ENCODE measurements around the gene CABP4.
A peak's percentile ranks its signal among the peaks of the same experiment; 100 is the strongest.

The CABP4 gene

DNA sequence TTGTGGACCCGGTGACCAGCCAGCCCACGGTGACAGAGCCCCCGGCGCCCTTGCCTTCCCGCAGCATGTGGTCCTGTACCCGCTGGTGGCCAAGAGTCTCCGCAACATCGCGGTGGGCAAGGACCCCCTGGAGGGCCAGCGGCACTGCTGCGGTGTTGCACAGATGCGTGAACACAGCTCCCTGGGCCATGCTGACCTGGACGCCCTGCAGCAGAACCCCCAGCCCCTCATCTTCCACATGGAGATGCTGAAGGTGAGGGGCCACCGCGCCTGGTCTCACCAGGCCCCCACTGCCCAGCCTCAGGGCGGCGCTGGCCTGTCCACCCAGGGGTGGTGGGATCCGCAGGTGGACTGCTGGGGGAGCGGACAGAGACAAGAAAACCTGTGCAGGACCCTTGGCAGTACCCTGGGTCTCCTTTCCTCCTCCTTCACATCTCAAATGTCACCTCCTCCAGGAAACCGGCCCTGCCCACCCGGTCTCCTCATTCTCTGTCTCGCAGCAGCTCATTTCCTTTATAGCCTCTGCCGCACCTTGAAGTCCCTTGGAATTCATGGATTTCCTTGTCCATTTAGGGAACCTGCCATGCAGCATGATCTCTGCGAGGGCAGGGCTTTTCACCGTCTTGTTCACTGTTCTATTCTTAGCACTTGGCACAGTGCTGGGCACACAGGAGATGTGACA, 34.2 kb downstream of the CABP4 start:
- no peaks in the 10 kb centered on the region for H3K9me2 ChIP-seq (ENCODE audit: low read depth, low read length)
- peak overlapping the region; percentile 33 for H3K27ac ChIP-seq (ENCODE audit: low read depth, low read length, poor library complexity, severe bottlenecking)
- H3K4me2 ChIP-seq (ENCODE audit: low read length) = no peak overlapping the region
- H3K4me1 ChIP-seq (ENCODE audit: insufficient read depth, low read length, severe bottlenecking) = peaks cover 33% of the 10 kb centered on the region
- TF ChIP-seq, protein P1, sequence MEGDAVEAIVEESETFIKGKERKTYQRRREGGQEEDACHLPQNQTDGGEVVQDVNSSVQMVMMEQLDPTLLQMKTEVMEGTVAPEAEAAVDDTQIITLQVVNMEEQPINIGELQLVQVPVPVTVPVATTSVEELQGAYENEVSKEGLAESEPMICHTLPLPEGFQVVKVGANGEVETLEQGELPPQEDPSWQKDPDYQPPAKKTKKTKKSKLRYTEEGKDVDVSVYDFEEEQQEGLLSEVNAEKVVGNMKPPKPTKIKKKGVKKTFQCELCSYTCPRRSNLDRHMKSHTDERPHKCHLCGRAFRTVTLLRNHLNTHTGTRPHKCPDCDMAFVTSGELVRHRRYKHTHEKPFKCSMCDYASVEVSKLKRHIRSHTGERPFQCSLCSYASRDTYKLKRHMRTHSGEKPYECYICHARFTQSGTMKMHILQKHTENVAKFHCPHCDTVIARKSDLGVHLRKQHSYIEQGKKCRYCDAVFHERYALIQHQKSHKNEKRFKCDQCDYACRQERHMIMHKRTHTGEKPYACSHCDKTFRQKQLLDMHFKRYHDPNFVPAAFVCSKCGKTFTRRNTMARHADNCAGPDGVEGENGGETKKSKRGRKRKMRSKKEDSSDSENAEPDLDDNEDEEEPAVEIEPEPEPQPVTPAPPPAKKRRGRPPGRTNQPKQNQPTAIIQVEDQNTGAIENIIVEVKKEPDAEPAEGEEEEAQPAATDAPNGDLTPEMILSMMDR (IDR thresholded peaks at IDR 0.05; ENCODE audit: low read length) = no peak
- TF ChIP-seq EZH2 (IDR thresholded peaks at IDR 0.05; ENCODE audit: borderline replicate concordance, low read length) = no peak
- no peak overlapping the region for H2AFZ ChIP-seq (ENCODE audit: low read length)
- no peak overlapping the region for H3K4me3 ChIP-seq (ENCODE audit: low read depth, low read length, poor library complexity, severe bottlenecking)
- no peaks in the 10 kb centered on the region for H3K9me3 ChIP-seq (ENCODE audit: low read length)
- no peaks in the 10 kb centered on the region for H3K27me3 ChIP-seq (ENCODE audit: insufficient read depth, low read length)
- no peaks in the 10 kb centered on the region for H3K79me2 ChIP-seq (ENCODE audit: insufficient read depth, low read length)
- H3F3A ChIP-seq (ENCODE audit: insufficient read depth, low read length) = 0 out of 2 replicates have a peak, but pooled peaks cover 2% of the 10 kb centered on the region
- H3K36me3 ChIP-seq (ENCODE audit: insufficient read depth, low read length) = peaks cover 59% of the 10 kb centered on the region; the same call in 1 of the 2 replicates
- H4K20me1 ChIP-seq (ENCODE audit: insufficient read depth, low read length) = no peaks in the 10 kb centered on the region
- H3K9ac ChIP-seq (ENCODE audit: low read length) = no peak overlapping the region

DNA sequence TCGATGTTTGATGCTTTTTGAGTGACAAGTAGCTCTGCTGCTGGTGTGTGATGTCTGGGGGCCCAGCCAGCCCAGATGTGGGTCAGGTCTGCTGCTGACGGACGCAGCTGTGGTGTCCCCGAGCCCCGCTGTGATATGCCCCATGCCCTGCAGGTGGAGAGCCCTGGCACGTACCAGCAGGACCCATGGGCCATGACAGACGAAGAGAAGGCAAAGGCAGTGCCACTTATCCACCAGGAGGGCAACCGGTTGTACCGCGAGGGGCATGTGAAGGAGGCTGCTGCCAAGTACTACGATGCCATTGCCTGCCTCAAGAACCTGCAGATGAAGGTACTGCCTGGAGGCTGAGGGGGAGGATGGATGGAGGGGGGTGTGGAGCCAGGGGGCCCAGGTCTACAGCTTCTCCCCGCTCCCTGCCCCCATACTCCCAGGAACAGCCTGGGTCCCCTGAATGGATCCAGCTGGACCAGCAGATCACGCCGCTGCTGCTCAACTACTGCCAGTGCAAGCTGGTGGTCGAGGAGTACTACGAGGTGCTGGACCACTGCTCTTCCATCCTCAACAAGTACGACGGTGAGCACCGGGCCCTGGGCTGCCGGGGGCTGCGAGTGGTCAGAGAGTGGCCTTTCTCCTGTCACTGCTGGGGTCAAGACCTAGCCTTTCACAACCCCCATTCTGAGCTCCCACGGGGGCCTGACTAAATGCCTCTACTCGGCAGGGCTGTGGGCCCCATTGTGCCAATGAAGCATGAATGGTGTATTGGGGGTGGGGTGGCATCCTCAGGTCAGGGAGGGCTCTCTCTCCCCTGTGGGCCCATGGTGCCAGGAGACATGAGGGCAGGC, 35.0 kb downstream of the CABP4 start:
- TF ChIP-seq, protein P1 (IDR thresholded peaks at IDR 0.05; ENCODE audit: low read length) = no peak
- no peak for TF ChIP-seq EZH2 (IDR thresholded peaks at IDR 0.05; ENCODE audit: borderline replicate concordance, low read length)

DNA sequence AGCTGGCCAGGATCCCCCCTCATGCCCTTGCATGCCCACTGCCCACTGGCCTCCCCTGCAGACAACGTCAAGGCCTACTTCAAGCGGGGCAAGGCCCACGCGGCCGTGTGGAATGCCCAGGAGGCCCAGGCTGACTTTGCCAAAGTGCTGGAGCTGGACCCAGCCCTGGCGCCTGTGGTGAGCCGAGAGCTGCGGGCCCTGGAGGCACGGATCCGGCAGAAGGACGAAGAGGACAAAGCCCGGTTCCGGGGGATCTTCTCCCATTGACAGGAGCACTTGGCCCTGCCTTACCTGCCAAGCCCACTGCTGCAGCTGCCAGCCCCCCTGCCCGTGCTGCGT, 35.5 kb downstream of the CABP4 start:
- H3K36me3 ChIP-seq (ENCODE audit: insufficient read depth, low read length) = peaks cover 65% of the 10 kb centered on the region; the same call in 1 of the 2 replicates

More for the DNA sequence above, 35.0 kb downstream of the CABP4 start:
- Histone ChIP-seq H3F3A (ENCODE audit: insufficient read depth, low read length) (0 out of 2 replicates have a peak, but pooled peaks cover 2% of the 10 kb centered on the region), H3K9me2 (ENCODE audit: low read depth, low read length) (no peaks in the 10 kb centered on the region), H2AFZ (ENCODE audit: low read length) (no peak overlapping the region), H3K27ac (ENCODE audit: low read depth, low read length, poor library complexity, severe bottlenecking) (peak overlapping the region; percentile 33), H3K9ac (ENCODE audit: low read length) (no peak overlapping the region), H4K20me1 (ENCODE audit: insufficient read depth, low read length) (no peaks in the 10 kb centered on the region), H3K36me3 (ENCODE audit: insufficient read depth, low read length) (peaks cover 63% of the 10 kb centered on the region; the same call in 1 of the 2 replicates), H3K27me3 (ENCODE audit: insufficient read depth, low read length) (no peaks in the 10 kb centered on the region), H3K4me1 (ENCODE audit: insufficient read depth, low read length, severe bottlenecking) (peaks cover 25% of the 10 kb centered on the region), H3K4me3 (ENCODE audit: low read depth, low read length, poor library complexity, severe bottlenecking) (no peak overlapping the region), H3K79me2 (ENCODE audit: insufficient read depth, low read length) (no peaks in the 10 kb centered on the region), H3K4me2 (ENCODE audit: low read length) (no peak overlapping the region), H3K9me3 (ENCODE audit: low read length) (no peaks in the 10 kb centered on the region)

More for the DNA sequence above, 35.5 kb downstream of the CABP4 start:
- Histone ChIP-seq H3K27me3 (ENCODE audit: insufficient read depth, low read length) (no peaks in the 10 kb centered on the region), H3K4me2 (ENCODE audit: low read length) (no peak overlapping the region), H3K4me3 (ENCODE audit: low read depth, low read length, poor library complexity, severe bottlenecking) (no peak overlapping the region), H3K9me2 (ENCODE audit: low read depth, low read length) (no peaks in the 10 kb centered on the region), H3K9ac (ENCODE audit: low read length) (no peak overlapping the region), H3K79me2 (ENCODE audit: insufficient read depth, low read length) (no peaks in the 10 kb centered on the region), H2AFZ (ENCODE audit: low read length) (no peak overlapping the region), H3K27ac (ENCODE audit: low read depth, low read length, poor library complexity, severe bottlenecking) (no peak overlapping the region), H3F3A (ENCODE audit: insufficient read depth, low read length) (no peaks in the 10 kb centered on the region), H4K20me1 (ENCODE audit: insufficient read depth, low read length) (no peaks in the 10 kb centered on the region), H3K4me1 (ENCODE audit: insufficient read depth, low read length, severe bottlenecking) (peaks cover 19% of the 10 kb centered on the region), H3K9me3 (ENCODE audit: low read length) (no peaks in the 10 kb centered on the region)
- TF ChIP-seq, protein P1 (IDR thresholded peaks at IDR 0.05; ENCODE audit: low read length) = no peak
